ENCODE measurements around the gene NKTR.

DNA sequence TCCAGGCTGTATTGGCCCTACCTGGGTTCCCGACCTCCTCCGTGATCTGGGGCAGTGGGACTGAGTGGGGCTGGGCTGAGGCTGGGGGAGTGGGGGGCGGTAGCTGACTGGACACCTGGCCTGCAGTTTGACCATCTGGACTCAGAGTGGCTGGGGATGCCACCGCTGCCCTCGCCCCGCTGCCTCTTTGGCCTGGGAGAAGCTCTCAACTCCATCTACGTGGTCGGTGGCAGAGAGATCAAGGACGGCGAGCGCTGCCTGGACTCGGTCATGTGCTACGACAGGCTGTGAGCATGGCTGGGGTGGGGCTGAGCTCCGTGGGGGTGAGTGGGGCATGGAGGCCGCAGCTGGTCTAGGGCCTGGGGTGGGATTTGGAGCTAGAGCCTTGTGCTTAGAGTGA, 87.5 kb downstream of the NKTR start:
- TF ChIP-seq, protein P1, sequence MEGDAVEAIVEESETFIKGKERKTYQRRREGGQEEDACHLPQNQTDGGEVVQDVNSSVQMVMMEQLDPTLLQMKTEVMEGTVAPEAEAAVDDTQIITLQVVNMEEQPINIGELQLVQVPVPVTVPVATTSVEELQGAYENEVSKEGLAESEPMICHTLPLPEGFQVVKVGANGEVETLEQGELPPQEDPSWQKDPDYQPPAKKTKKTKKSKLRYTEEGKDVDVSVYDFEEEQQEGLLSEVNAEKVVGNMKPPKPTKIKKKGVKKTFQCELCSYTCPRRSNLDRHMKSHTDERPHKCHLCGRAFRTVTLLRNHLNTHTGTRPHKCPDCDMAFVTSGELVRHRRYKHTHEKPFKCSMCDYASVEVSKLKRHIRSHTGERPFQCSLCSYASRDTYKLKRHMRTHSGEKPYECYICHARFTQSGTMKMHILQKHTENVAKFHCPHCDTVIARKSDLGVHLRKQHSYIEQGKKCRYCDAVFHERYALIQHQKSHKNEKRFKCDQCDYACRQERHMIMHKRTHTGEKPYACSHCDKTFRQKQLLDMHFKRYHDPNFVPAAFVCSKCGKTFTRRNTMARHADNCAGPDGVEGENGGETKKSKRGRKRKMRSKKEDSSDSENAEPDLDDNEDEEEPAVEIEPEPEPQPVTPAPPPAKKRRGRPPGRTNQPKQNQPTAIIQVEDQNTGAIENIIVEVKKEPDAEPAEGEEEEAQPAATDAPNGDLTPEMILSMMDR (IDR thresholded peaks at IDR 0.05; ENCODE audit: insufficient read depth, low read depth, low read length) = no peak
- no peak for TF ChIP-seq EZH2 (IDR thresholded peaks at IDR 0.05; ENCODE audit: insufficient read depth, low read length)
